ACHN (cell line): ENCODE measurements around the gene EPC2.

ENCODE experiments used
- DNase-seq: peaks from one replicate; pipeline ENCODE4 v3.0.0-alpha.2; 2015
- in situ Hi-C: cut with HindIII; loops from 2 replicates; pipeline ENCODE4 v1.10.0; 2017; ENCODE audit warnings: low sequenced_read_pairs, low pct_ligation_motif_present, low pct_unique_long_range_greater_than_20kb

Gene EPC2

GRCh38 chr2:148716378-148716920 is 71.9 kb downstream of the EPC2 start:
- in situ Hi-C loops, result no loop called here

GRCh38 chr2:148718039-148718438 is 73.5 kb downstream of the EPC2 start:
- no peak for DNase-seq
- in situ Hi-C loops, result no loop called here

More at GRCh38 chr2:148716378-148716920, 71.9 kb downstream of the EPC2 start:
- no peak for DNase-seq

GRCh38 chr2:148719195-148719749 is 74.7 kb downstream of the EPC2 start:
- no peak for DNase-seq
- in situ Hi-C loops, result no loop called here

GRCh38 chr2:148719941-148720436 is 75.4 kb downstream of the EPC2 start:
- in situ Hi-C loops, result no loop called here
- DNase-seq, result no peak

GRCh38 chr2:148720501-148721001 is 76.0 kb downstream of the EPC2 start:
- in situ Hi-C loops, result no loop called here
- no peak for DNase-seq

- in situ Hi-C loops, result no loop called here
- DNase-seq, result no peak
Observed at GRCh38 chr2:148721520-148721931, 77.0 kb downstream of the EPC2 start.

- no peak for DNase-seq
Observed at GRCh38 chr2:148721991-148722777, 77.6 kb downstream of the EPC2 start.

GRCh38 chr2:148725564-148725963 is 81.0 kb downstream of the EPC2 start:
- DNase-seq, result no peak
- in situ Hi-C loops, result no loop called here

More at GRCh38 chr2:148721991-148722777, 77.6 kb downstream of the EPC2 start:
- in situ Hi-C loops, result no loop called here

GRCh38 chr2:148726228-148726627 is 81.7 kb downstream of the EPC2 start:
- in situ Hi-C loops, result no loop called here
- DNase-seq, result no peak

GRCh38 chr2:148730085-148730484 is 85.5 kb downstream of the EPC2 start:
- in situ Hi-C loops, result no loop called here
- no peak for DNase-seq

GRCh38 chr2:148737742-148738141 is 93.2 kb downstream of the EPC2 start:
- DNase-seq, result no peak
- in situ Hi-C loops, result no loop called here

- in situ Hi-C loops, result no loop called here
- no peak for DNase-seq
Observed at GRCh38 chr2:148739454-148740105, 95.0 kb downstream of the EPC2 start.

- in situ Hi-C loops, result no loop called here
- DNase-seq, result no peak
Observed at GRCh38 chr2:148742373-148742772, 97.8 kb downstream of the EPC2 start.

GRCh38 chr2:148745151-148745851 is 100.8 kb downstream of the EPC2 start:
- in situ Hi-C loops, result no loop called here
- no peak for DNase-seq

- no peak for DNase-seq
- in situ Hi-C loops, result no loop called here
Observed at GRCh38 chr2:148746973-148747372, 102.4 kb downstream of the EPC2 start.

GRCh38 chr2:148751907-148752306 is 107.4 kb downstream of the EPC2 start:
- in situ Hi-C loops, result no loop called here
- DNase-seq, result no peak

GRCh38 chr2:148752977-148753376 is 108.4 kb downstream of the EPC2 start:
- DNase-seq, result no peak
- in situ Hi-C loops, result no loop called here

- in situ Hi-C loops, result no loop called here
- DNase-seq, result no peak
Observed at GRCh38 chr2:148754864-148755263, 110.3 kb downstream of the EPC2 start.
